Measurements from ENCODE around the gene SAMD14. TPM values are rescaled to one million over a fixed set of nuclear protein-coding genes. Genes with fewer than 3 reads are reported as not detected.

Gene SAMD14
- total and polyA plus RNA-seq, 9 donors, result 0.36 to 4.9 (median 1.7) TPM

DNA sequence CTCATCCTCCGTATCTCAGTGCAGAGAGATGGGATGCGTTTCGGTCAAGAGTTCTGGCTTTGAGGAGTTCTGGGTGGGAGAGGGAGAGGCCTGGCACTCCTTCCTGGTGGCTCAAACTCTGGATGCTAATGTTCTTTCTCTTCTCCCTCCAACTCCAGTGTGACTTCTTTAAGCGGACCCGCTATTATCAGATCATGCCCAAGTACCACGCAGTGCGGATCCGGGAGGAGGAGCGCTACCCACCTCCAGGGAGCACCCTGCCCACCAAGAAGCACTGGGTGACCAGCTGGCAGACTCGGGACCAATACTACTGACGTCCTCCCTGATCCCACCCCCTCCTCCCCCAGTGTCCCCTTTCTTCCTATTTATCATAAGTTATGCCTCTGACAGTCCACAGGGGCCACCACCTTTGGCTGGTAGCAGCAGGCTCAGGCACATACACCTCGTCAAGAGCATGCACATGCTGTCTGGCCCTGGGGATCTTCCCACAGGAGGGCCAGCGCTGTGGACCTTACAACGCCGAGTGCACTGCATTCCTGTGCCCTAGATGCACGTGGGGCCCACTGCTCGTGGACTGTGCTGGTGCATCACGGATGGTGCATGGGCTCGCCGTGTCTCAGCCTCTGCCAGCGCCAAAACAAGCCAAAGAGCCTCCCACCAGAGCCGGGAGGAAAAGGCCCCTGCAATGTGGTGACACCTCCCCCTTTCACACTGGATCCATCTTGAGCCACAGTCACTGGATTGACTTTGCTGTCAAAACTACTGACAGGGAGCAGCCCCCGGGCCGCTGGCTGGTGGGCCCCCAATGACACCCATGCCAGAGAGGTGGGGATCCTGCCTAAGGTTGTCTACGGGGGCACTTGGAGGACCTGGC is 40.8 kb downstream of the SAMD14 start:
- no peaks in the 10 kb centered on the region for H3K36me3 ChIP-seq
- WGBS, 3 donors, result 75 to 78% (median 77%) methylated on average over 25 of the region's 25 CpGs
- H3K27ac ChIP-seq, result no peak overlapping the region
- no peak for TF ChIP-seq CTCF (IDR thresholded peaks at IDR 0.05)
- no peak for TF ChIP-seq POLR2A (IDR thresholded peaks at IDR 0.05)
- TF ChIP-seq EP300 (IDR thresholded peaks at IDR 0.05), result no peak
- H3K4me1 ChIP-seq (ENCODE audit: insufficient read depth), result no peaks in the 10 kb centered on the region
- no peaks in the 10 kb centered on the region for H3K9me3 ChIP-seq
- no peaks in the 10 kb centered on the region for H3K27me3 ChIP-seq
- intact Hi-C loops (cut with DNase I), result loop anchor here in 3 of 4 donors (2.0 to 5.0 kb wide), 2 partner anchors 62 kb away; no protein-coding TSS in a partner anchor
- no peak for DNase-seq
- no peak overlapping the region for H3K4me3 ChIP-seq

DNA sequence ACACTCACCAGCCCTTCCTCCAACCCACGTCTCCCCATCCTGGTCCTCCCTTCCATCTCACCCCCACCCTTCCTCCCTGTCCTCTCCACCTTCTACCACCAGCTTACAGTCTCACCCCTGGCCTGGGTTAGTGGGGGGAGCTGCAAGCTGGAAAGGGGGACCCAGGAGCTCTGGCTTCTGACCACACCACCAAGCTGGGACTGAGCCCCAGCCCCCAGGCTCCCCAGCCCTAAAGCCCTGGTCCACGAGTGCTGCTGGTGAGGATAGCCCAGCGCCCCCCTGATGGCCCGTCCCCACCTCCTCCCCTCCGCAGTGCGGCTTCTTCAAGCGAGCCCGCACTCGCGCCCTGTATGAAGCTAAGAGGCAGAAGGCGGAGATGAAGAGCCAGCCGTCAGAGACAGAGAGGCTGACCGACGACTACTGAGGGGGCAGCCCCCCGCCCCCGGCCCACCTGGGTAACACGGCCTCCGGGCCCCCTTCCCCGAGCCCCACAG is 42.0 kb downstream of the SAMD14 start:
- Histone ChIP-seq H3K9me3 (no peaks in the 10 kb centered on the region), H3K4me3 (no peak overlapping the region), H3K36me3 (no peaks in the 10 kb centered on the region), H3K4me1 (ENCODE audit: insufficient read depth) (no peaks in the 10 kb centered on the region), H3K27me3 (no peaks in the 10 kb centered on the region), H3K27ac (no peak overlapping the region)
- intact Hi-C loops (cut with DNase I), result loop anchor here (2.0 to 5.0 kb wide), 2 partner anchors 61 kb away; no protein-coding TSS in a partner anchor
- 68 to 81% (median 68%) methylated on average over 19 of the region's 19 CpGs for WGBS, 3 donors
- no peak for TF ChIP-seq EP300 (IDR thresholded peaks at IDR 0.05)
- TF ChIP-seq CTCF (IDR thresholded peaks at IDR 0.05), result no peak
- no peak for TF ChIP-seq POLR2A (IDR thresholded peaks at IDR 0.05)
- DNase-seq, result no peak

- no peaks in the 10 kb centered on the region for H3K36me3 ChIP-seq
- no peaks in the 10 kb centered on the region for H3K27me3 ChIP-seq
- H3K4me1 ChIP-seq (ENCODE audit: insufficient read depth), result no peaks in the 10 kb centered on the region
- H3K9me3 ChIP-seq, result no peaks in the 10 kb centered on the region
- DNase-seq, result peak; percentile 66 to 86 (median 82)
- 37 to 46% (median 39%) methylated on average over 10 of the region's 10 CpGs for WGBS, 3 donors
- intact Hi-C loops (cut with DNase I), result loop anchor here in 2 of 4 donors (2.0 to 5.0 kb wide), 2 partner anchors 60 to 61 kb away; no protein-coding TSS in a partner anchor
- TF ChIP-seq CTCF (IDR thresholded peaks at IDR 0.05) (peak; percentile 87 to 97 (median 94)), POLR2A (IDR thresholded peaks at IDR 0.05) (no peak)
- no peak overlapping the region for H3K27ac ChIP-seq
- H3K4me3 ChIP-seq, result no peak overlapping the region
Observed at GRCh38 chr17:50087246-50087911, 42.6 kb downstream of the SAMD14 start.

- intact Hi-C loops (cut with DNase I), result no loop called here
- no peaks in the 10 kb centered on the region for H3K9me3 ChIP-seq
- no peak overlapping the region for H3K27ac ChIP-seq
- 73 to 79% (median 76%) methylated on average over 5 of the region's 5 CpGs for WGBS, 3 donors
- no peaks in the 10 kb centered on the region for H3K27me3 ChIP-seq
- DNase-seq, result no peak
- H3K4me1 ChIP-seq (ENCODE audit: insufficient read depth), result no peaks in the 10 kb centered on the region
- no peak overlapping the region for H3K4me3 ChIP-seq
- H3K36me3 ChIP-seq, result peaks cover 2% of the 10 kb centered on the region
- TF ChIP-seq EP300 (IDR thresholded peaks at IDR 0.05) (no peak), POLR2A (IDR thresholded peaks at IDR 0.05) (no peak), CTCF (IDR thresholded peaks at IDR 0.05) (no peak)
Observed at GRCh38 chr17:50081757-50082156, 48.2 kb downstream of the SAMD14 start.

All from ovary (tissue), 9 donors.